Endothelial cell of umbilical vein (primary cell): ENCODE data around the gene ERLEC1.

Source experiments
- CTCF ChIP-seq, 2 donors: IDR thresholded peaks; 1 replicate in 1 of 2; 2 replicates in 1 of 2; pipeline ENCODE4 v1.5.1; 2011; ENCODE audit warnings: low read length in 2 of 2, mild to moderate bottlenecking in 2 of 2, moderate library complexity in 2 of 2, control low read depth in 1 of 2, inconsistent platforms in 1 of 2, low read depth in 1 of 2; ENCODE audit not compliant: insufficient read depth in 1 of 2; ENCODE audit errors: extremely low read depth in 1 of 2
- EZH2 ChIP-seq: IDR thresholded peaks from 2 replicates; pipeline ENCODE4 v1.6.1; 2012; ENCODE audit warnings: borderline replicate concordance, low read depth, mild to moderate bottlenecking, moderate library complexity, low read length, inconsistent platforms; ENCODE audit not compliant: severe bottlenecking
- MAX ChIP-seq: IDR thresholded peaks from 2 replicates; pipeline ENCODE4 v1.6.1; 2011; ENCODE audit not compliant: insufficient read depth, insufficient read length
- POLR2A ChIP-seq: IDR thresholded peaks from 2 replicates; pipeline ENCODE4 v1.6.1; 2012; ENCODE audit warnings: low read depth, mild to moderate bottlenecking, control low read depth, low read length

GRCh38 chr2:53756644-53757043 lies 30.2 kb upstream of the ERLEC1 start:
- no peak for TF ChIP-seq MAX
- TF ChIP-seq CTCF (IDR thresholded peaks at IDR 0.05; ENCODE audit: extremely low read depth in 1 of 2, insufficient read depth in 1 of 2, low read depth in 1 of 2, low read length in 2 of 2) = no peak
- no peak for TF ChIP-seq EZH2
- TF ChIP-seq POLR2A = no peak
